ENCODE results near the gene HEATR5A.

- TF ChIP-seq CTCF (IDR thresholded peaks at IDR 0.05; ENCODE audit: low read depth, low read length) (no peak), EZH2phosphoT487 (IDR thresholded peaks at IDR 0.05; ENCODE audit: low read depth) (no peak)
Observed at GRCh38 chr14:31268216-31268615, 152.1 kb downstream of the HEATR5A start.

Measured in OCI-LY3 (cell line).